CD4-positive, alpha-beta T cell (primary cell): Measurements from ENCODE around the gene MGAT5B. TPM values are rescaled to one million over a fixed set of nuclear protein-coding genes. Genes with fewer than 3 reads are reported as not detected.

ENCODE experiments used
- ATAC-seq: fragments of 200-7000 bp; cut with Tn5 transposase; one replicate; pipeline ENCODE4 v1.10.0; 2022; ENCODE audit warnings: mild to moderate bottlenecking; ENCODE audit not compliant: poor library complexity
- CTCF ChIA-PET: fragments of 350-600 bp; sonication (Branson Sonifier 250); formaldehyde crosslinking; loops from one replicate; lab custom pipeline; 2021; ENCODE audit warnings: antibody characterized with exemption, inconsistent platforms; lab: Charles Lee
- POLR2A ChIA-PET: fragments of 350-600 bp; sonication (Branson Sonifier 250); formaldehyde crosslinking; loops from one replicate; lab custom pipeline; 2021; ENCODE audit warnings: antibody characterized with exemption, inconsistent platforms; lab: Charles Lee
- DNase-seq, 14 experiments: peaks; one replicate each; pipeline ENCODE4 v3.0.0-alpha.2; 2013 to 2020; ENCODE audit warnings: mixed read lengths in 2 of 14
- H3K27ac ChIP-seq, 2 donors: one replicate each; pipeline versions ENCODE4 v1.5.1 to v1.7.0; 2013; ENCODE audit warnings: low read length in 2 of 2, low read depth in 1 of 2, mild to moderate bottlenecking in 1 of 2
- H3K27me3 ChIP-seq, 2 experiments: 1 replicate in 1 of 2; 2 replicates in 1 of 2; pipeline versions ENCODE4 v1.6.1 to v1.7.0; 2013; ENCODE audit warnings: low read length in 2 of 2, control low read depth in 1 of 2, mild to moderate bottlenecking in 1 of 2, moderate library complexity in 1 of 2; ENCODE audit not compliant: insufficient read depth in 2 of 2, control insufficient read depth in 1 of 2
- H3K36me3 ChIP-seq: one replicate; pipeline ENCODE4 v1.6.1; 2013; ENCODE audit warnings: low read length, control low read depth; ENCODE audit not compliant: insufficient read depth
- H3K4me1 ChIP-seq: one replicate; pipeline ENCODE4 v1.6.1; 2013; ENCODE audit warnings: low read length, control low read depth; ENCODE audit not compliant: insufficient read depth
- H3K4me3 ChIP-seq: one replicate; pipeline ENCODE4 v1.5.1; 2013; ENCODE audit warnings: mild to moderate bottlenecking, low read length, moderate library complexity
- H3K9me3 ChIP-seq, 2 experiments: 1 replicate in 1 of 2; 2 replicates in 1 of 2; pipeline versions ENCODE4 v1.6.1 to v1.7.0; 2013; ENCODE audit warnings: low read length in 2 of 2, mild to moderate bottlenecking in 2 of 2, control low read depth in 1 of 2, moderate library complexity in 1 of 2; ENCODE audit not compliant: control insufficient read depth in 1 of 2, insufficient read depth in 1 of 2
- H3K27ac Mint-ChIP-seq: one replicate; pipeline ENCODE4 v1.8.0; 2020; ENCODE audit warnings: mixed read lengths
- H3K27me3 Mint-ChIP-seq: one replicate; pipeline ENCODE4 v1.8.0; 2021; ENCODE audit warnings: mixed read lengths
- H3K36me3 Mint-ChIP-seq: one replicate; pipeline ENCODE4 v1.8.0; 2021; ENCODE audit warnings: low read depth, mixed read lengths
- H3K4me1 Mint-ChIP-seq: one replicate; pipeline ENCODE4 v1.8.0; 2021; ENCODE audit warnings: low read depth, mixed read lengths
- H3K4me3 Mint-ChIP-seq: one replicate; pipeline ENCODE4 v1.8.0; 2020; ENCODE audit warnings: mild to moderate bottlenecking, mixed read lengths
- H3K9me3 Mint-ChIP-seq: one replicate; pipeline ENCODE4 v1.8.0; 2020; ENCODE audit warnings: mixed read lengths
- CTCF ChIP-seq: fragments of 200-600 bp; IDR thresholded peaks from one replicate; pipeline ENCODE4 v1.8.0; 2022; ENCODE audit warnings: antibody characterized with exemption, mild to moderate bottlenecking
- intact Hi-C, 2 experiments: fragments of 100-400 bp; cut with DNase I in 1 of 2; cut with micrococcal nuclease in 1 of 2; formaldehyde crosslinking; loops; one replicate each; pipeline versions ENCODE4 v1.15.1 to v1.9.0; 2023 to 2025; cut with DNase I, micrococcal nuclease
- total RNA-seq, 174 experiments: library from RNA in 2 of 174; stranded (reverse) in 2 of 174; gene quantifications; one replicate each; pipeline ENCODE4 v1.2.3 and lab custom pipeline; 2021 to 2026

MGAT5B gene
- total RNA-seq, 2 experiments from 2014 or later = 0.28 to 0.77 TPM

- ATAC-seq (no peak), DNase-seq (no peak)
- Mint-ChIP-seq H3K4me3 (peak overlapping the region; percentile 54), H3K4me1 (peaks cover 9% of the 10 kb centered on the region), H3K36me3 (no peaks in the 10 kb centered on the region), H3K27ac (no peak overlapping the region), H3K27me3 (peaks cover 24% of the 10 kb centered on the region), H3K9me3 (no peaks in the 10 kb centered on the region)
- no peak for TF ChIP-seq CTCF
- CTCF ChIA-PET = interaction anchor here (1.8 kb wide), 1 partner anchor 190 kb away, joined by 7 read pairs; no protein-coding TSS in a partner anchor
- peaks cover 24 to 39% of the 10 kb centered on the region in 2 experiments for H3K27me3 ChIP-seq
- intact Hi-C loops = no loop called here
- POLR2A ChIA-PET = no interaction called here
- peaks cover 13% of the 10 kb centered on the region for H3K4me1 ChIP-seq
- no peak overlapping the region for H3K4me3 ChIP-seq
- peaks cover 0 to 6% of the 10 kb centered on the region in 2 experiments for H3K9me3 ChIP-seq
- no peak overlapping the region for H3K27ac ChIP-seq
- H3K36me3 ChIP-seq = no peaks in the 10 kb centered on the region
Observed at GRCh38 chr17:76866203-76866602, 2.0 kb upstream of the MGAT5B start.

- DNase-seq = no peak
- Mint-ChIP-seq H3K27ac (no peak overlapping the region), H3K9me3 (no peaks in the 10 kb centered on the region), H3K36me3 (no peaks in the 10 kb centered on the region), H3K4me3 (peak overlapping the region; percentile 88), H3K4me1 (peaks cover 9% of the 10 kb centered on the region), H3K27me3 (peaks cover 29% of the 10 kb centered on the region)
- ChIA-PET POLR2A (interaction anchor here (1.9 kb wide), 1 partner anchor 189 kb away, joined by 18 read pairs; no protein-coding TSS in a partner anchor), CTCF (interaction anchor here (1.2 to 2.8 kb wide), 5 partner anchors 183 to 204 kb away, joined by 6 to 54 read pairs (median 8); no protein-coding TSS in a partner anchor)
- H3K9me3 ChIP-seq = peaks cover 0 to 6% of the 10 kb centered on the region in 2 experiments
- H3K27me3 ChIP-seq = peaks cover 24 to 41% of the 10 kb centered on the region in 2 experiments
- H3K4me1 ChIP-seq = peaks cover 13% of the 10 kb centered on the region
- no peaks in the 10 kb centered on the region for H3K36me3 ChIP-seq
- ATAC-seq = no peak
- H3K4me3 ChIP-seq = no peak overlapping the region
- intact Hi-C loops = no loop called here
- H3K27ac ChIP-seq = no peak overlapping the region
- TF ChIP-seq CTCF = no peak
Observed at GRCh38 chr17:76866774-76867577, 1.2 kb upstream of the MGAT5B start.

- Mint-ChIP-seq H3K9me3 (no peaks in the 10 kb centered on the region), H3K27me3 (peaks cover 35% of the 10 kb centered on the region), H3K27ac (no peak overlapping the region), H3K4me1 (peaks cover 15% of the 10 kb centered on the region), H3K36me3 (no peaks in the 10 kb centered on the region), H3K4me3 (peak overlapping the region; percentile 88)
- TF ChIP-seq CTCF = no peak
- Histone ChIP-seq H3K4me1 (peaks cover 13% of the 10 kb centered on the region), H3K27ac (no peak overlapping the region), H3K9me3 (peaks cover 0 to 6% of the 10 kb centered on the region in 2 experiments), H3K4me3 (no peak overlapping the region), H3K36me3 (no peaks in the 10 kb centered on the region), H3K27me3 (peaks cover 24 to 41% of the 10 kb centered on the region in 2 experiments)
- peak in 2 of 14 experiments; percentile 7 to 11 for DNase-seq
- POLR2A ChIA-PET = interaction anchor here (0.8 to 1.9 kb wide), 5 partner anchors 188 to 221 kb away, joined by 3 to 18 read pairs (median 3); no protein-coding TSS in a partner anchor
- no peak for ATAC-seq
- intact Hi-C loops = loop anchor here (1.0 to 2.0 kb wide), 4 partner anchors 189 to 379 kb away; no protein-coding TSS in a partner anchor
- CTCF ChIA-PET = interaction anchor here (0.6 to 2.8 kb wide), 15 partner anchors 11 to 1002 kb away, joined by 3 to 54 read pairs (median 4); no protein-coding TSS in a partner anchor
Observed at GRCh38 chr17:76867578-76868175, 527 bp upstream of the MGAT5B start.
